DOHH2 (cell line): ENCODE measurements around the gene TNFRSF25.

Experiments used
- H3F3A ChIP-seq: fragments of 200-600 bp; sonication (generic), shearing (Covaris generic); 2 replicates; pipeline ENCODE4 v1.6.0; 2016; ENCODE audit warnings: antibody characterized with exemption, mild to moderate bottlenecking; ENCODE audit not compliant: control insufficient read depth, insufficient read depth
- H3K27ac ChIP-seq: fragments of 200-600 bp; sonication (generic); 2 replicates; pipeline ENCODE4 v1.5.1; 2014; ENCODE audit warnings: low read depth, mild to moderate bottlenecking, low read length, moderate library complexity
- H3K27me3 ChIP-seq: fragments of 200-600 bp; sonication (generic); 2 replicates; pipeline ENCODE4 v1.6.1; 2014; ENCODE audit warnings: mild to moderate bottlenecking, low read length, mixed read lengths; ENCODE audit not compliant: control insufficient read depth
- H3K36me3 ChIP-seq: fragments of 200-600 bp; sonication (generic); 2 replicates; pipeline ENCODE4 v1.6.1; 2014; ENCODE audit warnings: mild to moderate bottlenecking, low read length, moderate library complexity, mixed read lengths; ENCODE audit not compliant: control insufficient read depth
- H3K4me1 ChIP-seq: fragments of 200-600 bp; sonication (generic); 2 replicates; pipeline ENCODE4 v1.6.1; 2014; ENCODE audit warnings: mild to moderate bottlenecking, low read length, mixed read lengths; ENCODE audit not compliant: control insufficient read depth
- H3K4me2 ChIP-seq: fragments of 200-600 bp; sonication (generic); 2 replicates; pipeline ENCODE4 v1.6.0; 2014; ENCODE audit warnings: mild to moderate bottlenecking, low read length, moderate library complexity
- H3K4me3 ChIP-seq: fragments of 200-600 bp; sonication (generic); 2 replicates; pipeline ENCODE4 v1.5.1; 2014; ENCODE audit warnings: mild to moderate bottlenecking, low read length, mixed read lengths
- H3K79me2 ChIP-seq: fragments of 200-600 bp; sonication (generic); 2 replicates; pipeline ENCODE4 v1.6.1; 2014; ENCODE audit warnings: mild to moderate bottlenecking, low read length, mixed read lengths; ENCODE audit not compliant: control insufficient read depth
- H3K9me2 ChIP-seq: fragments of 200-600 bp; sonication (generic); replicated peaks from 2 replicates; pipeline ENCODE4 v1.6.1; 2014; ENCODE audit warnings: mild to moderate bottlenecking, low read length, mixed read lengths; ENCODE audit not compliant: control insufficient read depth
- H3K9me3 ChIP-seq: fragments of 200-600 bp; sonication (generic); 2 replicates; pipeline ENCODE4 v1.6.1; 2014; ENCODE audit warnings: antibody characterized with exemption, low read length, mixed read lengths; ENCODE audit not compliant: control insufficient read depth, insufficient read depth
- H4K20me1 ChIP-seq: fragments of 200-600 bp; sonication (generic); 2 replicates; pipeline ENCODE4 v1.6.0; 2014; ENCODE audit warnings: low read depth, mild to moderate bottlenecking, antibody characterized with exemption, low read length, moderate library complexity; ENCODE audit not compliant: control insufficient read depth, insufficient read depth
- CTCF ChIP-seq: fragments of 200-600 bp; sonication (generic); IDR thresholded peaks from one replicate; pipeline ENCODE4 v1.5.1; 2014; ENCODE audit warnings: antibody characterized with exemption, mild to moderate bottlenecking, low read depth, low read length; ENCODE audit not compliant: poor library complexity, severe bottlenecking
- EZH2phosphoT487 ChIP-seq: fragments of 200-600 bp; sonication (generic); IDR thresholded peaks from 2 replicates; pipeline ENCODE4 v1.6.1; 2017; ENCODE audit warnings: borderline replicate concordance, mild to moderate bottlenecking, antibody characterized with exemption, low read length, moderate library complexity, mixed read lengths

TNFRSF25 gene

GRCh38 chr1:6419804-6420453 lies 46.0 kb downstream of the TNFRSF25 start, which contains the start of gene HES2:
Gene HES2, minus strand, starts transcription at chr1:6419919. Its CDS starts 99 bp downstream, at chr1:6419820.
- Histone ChIP-seq H3K9me3 (no peaks in the 10 kb centered on the region), H3K9me2 (no peaks in the 10 kb centered on the region), H3F3A (no peaks in the 10 kb centered on the region), H3K4me3 (no peak within 1 kb of the TSS), H3K27ac (no peak within 1 kb of the TSS), H3K4me1 (no peaks in the 10 kb centered on the region), H4K20me1 (no peaks in the 10 kb centered on the region), H3K27me3 (peaks cover 50% of the 10 kb centered on the region), H3K4me2 (no peak within 1 kb of the TSS), H3K79me2 (no peaks in the 10 kb centered on the region), H3K36me3 (no peaks in the 10 kb centered on the region)
- TF ChIP-seq CTCF (no peak), EZH2phosphoT487 (0 out of 2 replicates have a peak, but pooled peaks have one; percentile 19)

GRCh38 chr1:6419397-6419803 lies 46.6 kb downstream of the TNFRSF25 start:
- no peak overlapping the region for H3K27ac ChIP-seq
- H3K79me2 ChIP-seq, result no peaks in the 10 kb centered on the region
- no peaks in the 10 kb centered on the region for H3K9me2 ChIP-seq
- TF ChIP-seq CTCF (no peak), EZH2phosphoT487 (no peak)
- H3K9me3 ChIP-seq, result no peaks in the 10 kb centered on the region
- no peak overlapping the region for H3K4me2 ChIP-seq
- no peaks in the 10 kb centered on the region for H3K4me1 ChIP-seq
- H3F3A ChIP-seq, result no peaks in the 10 kb centered on the region
- H3K36me3 ChIP-seq, result no peaks in the 10 kb centered on the region
- no peak overlapping the region for H3K4me3 ChIP-seq
- peaks cover 55% of the 10 kb centered on the region for H3K27me3 ChIP-seq
- H4K20me1 ChIP-seq, result no peaks in the 10 kb centered on the region

GRCh38 chr1:6418668-6419396 lies 47.1 kb downstream of the TNFRSF25 start:
- H3F3A ChIP-seq, result no peaks in the 10 kb centered on the region
- no peak overlapping the region for H3K4me2 ChIP-seq
- no peaks in the 10 kb centered on the region for H3K9me3 ChIP-seq
- no peaks in the 10 kb centered on the region for H3K9me2 ChIP-seq
- no peak for TF ChIP-seq EZH2phosphoT487
- no peak for TF ChIP-seq CTCF
- no peaks in the 10 kb centered on the region for H4K20me1 ChIP-seq
- H3K4me1 ChIP-seq, result no peaks in the 10 kb centered on the region
- no peaks in the 10 kb centered on the region for H3K36me3 ChIP-seq
- no peak overlapping the region for H3K4me3 ChIP-seq
- H3K27me3 ChIP-seq, result peaks cover 50% of the 10 kb centered on the region
- no peaks in the 10 kb centered on the region for H3K79me2 ChIP-seq
- no peak overlapping the region for H3K27ac ChIP-seq
